SKM-1 (cell line): ENCODE results near the gene MYOCOS.
A peak's percentile ranks its signal among the peaks of the same experiment; 100 is the strongest.
"Not testable (repeated sequence)": the region's sequence is repeated elsewhere in the genome, so short reads cannot be mapped to it uniquely, and the experiment has no call there.

Experiments used
- DNase-seq: peaks from one replicate; lab custom pipeline; 2025; ENCODE audit not compliant: unreplicated experiment; lab: John Stamatoyannopoulos, UW

The MYOCOS gene, protein sequence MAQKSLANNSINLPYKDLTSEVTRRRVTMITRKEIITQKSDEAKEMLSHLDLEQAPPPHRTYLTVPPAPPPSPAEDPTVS

DNA sequence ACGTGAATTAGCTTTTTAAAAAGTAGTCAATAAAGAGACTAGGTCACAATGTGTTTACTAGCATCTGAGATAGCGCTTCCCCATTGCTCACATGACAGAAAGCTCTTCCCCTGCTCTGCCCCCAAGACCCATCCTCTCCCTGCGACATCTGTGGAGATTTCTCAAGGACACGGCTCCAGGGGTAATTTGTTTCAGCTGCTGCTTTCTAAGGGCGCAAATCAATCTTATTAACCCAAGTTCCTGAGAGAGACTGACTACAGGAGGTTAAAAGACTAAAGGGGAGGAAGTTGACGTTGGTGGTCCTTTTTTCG is at the start of gene MYOCOS:
Gene MYOCOS (plus strand): TSS at position 92 of the 311 bp plus-strand sequence. CDS start 1,641 bp downstream, outside the sequence.
- no peak for DNase-seq

DNA sequence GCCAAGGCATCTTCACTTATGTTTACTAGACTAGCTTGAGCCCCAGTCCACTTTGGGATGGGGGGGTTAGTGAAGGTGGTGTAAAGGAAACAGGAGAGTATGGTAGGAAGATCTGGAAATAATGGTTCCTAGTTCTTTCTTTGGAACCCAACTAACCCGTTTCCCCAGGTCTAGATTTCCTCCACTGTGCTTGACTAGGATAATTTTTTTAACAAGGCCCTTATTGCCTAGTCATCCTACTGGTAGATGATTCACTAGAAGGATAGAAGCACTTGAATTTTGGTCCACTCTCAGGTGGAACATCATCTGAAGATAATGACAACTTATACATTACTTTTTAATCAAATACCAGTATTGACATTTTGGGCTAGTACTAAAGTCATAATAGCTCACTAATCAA is 45.9 kb upstream of the MYOCOS start:
- no peak for DNase-seq

DNA sequence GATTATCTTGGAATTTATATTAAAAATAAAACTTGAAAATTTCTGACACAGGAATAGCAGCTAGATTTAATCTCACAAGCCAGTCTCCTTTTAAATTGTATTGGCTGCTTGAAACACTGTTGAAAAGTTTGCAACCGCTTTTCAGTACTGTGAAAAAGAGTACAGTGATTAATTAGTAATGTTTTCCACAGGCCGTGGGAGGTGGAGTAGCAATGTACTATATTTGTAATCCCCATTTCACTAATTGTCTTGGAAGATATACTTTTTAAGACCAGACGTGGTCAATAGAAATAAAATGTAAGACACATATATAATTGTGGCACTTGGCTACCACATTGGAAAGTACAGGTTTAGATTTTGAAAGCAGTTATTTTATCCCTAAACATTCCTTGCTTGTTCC is 40.8 kb upstream of the MYOCOS start:
- DNase-seq: no peak

DNA sequence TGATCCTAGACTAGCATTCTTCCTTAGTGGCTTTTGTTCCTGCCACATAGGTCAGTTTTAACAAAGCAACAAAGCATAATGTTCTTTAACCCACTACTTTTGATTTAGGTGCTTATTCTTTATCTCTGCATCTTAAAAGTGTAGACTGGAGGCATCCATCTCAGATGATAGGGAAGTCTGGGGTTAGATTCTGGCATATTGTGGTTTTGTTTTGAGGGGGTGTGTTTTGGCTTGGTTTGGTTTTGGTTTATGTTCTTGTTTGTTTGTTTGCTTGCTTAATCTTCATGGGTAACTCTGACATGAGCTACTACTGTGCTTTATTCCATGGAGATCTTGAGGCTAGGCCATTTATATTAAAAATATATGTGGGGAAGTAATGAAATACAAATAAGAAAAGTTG is 40.3 kb upstream of the MYOCOS start:
- DNase-seq: no peak

DNA sequence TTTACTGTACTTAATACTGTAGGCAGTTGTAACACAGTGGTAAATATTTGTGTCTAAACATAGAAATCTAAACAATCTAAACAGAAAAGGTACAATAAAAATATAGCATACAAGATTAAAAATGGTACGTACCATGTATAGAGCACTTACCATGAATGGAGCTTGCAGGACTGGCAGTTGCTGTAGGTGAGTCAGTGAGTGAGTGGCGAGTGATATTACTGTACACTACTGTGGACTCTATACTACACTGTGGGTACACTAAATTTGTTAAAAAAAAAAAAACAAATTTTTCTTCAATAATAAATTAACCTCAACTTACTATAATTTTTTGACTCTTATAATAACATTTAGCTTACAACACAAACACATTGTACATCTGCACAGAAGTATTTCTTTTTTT is 39.5 kb upstream of the MYOCOS start:
- DNase-seq: no peak

DNA sequence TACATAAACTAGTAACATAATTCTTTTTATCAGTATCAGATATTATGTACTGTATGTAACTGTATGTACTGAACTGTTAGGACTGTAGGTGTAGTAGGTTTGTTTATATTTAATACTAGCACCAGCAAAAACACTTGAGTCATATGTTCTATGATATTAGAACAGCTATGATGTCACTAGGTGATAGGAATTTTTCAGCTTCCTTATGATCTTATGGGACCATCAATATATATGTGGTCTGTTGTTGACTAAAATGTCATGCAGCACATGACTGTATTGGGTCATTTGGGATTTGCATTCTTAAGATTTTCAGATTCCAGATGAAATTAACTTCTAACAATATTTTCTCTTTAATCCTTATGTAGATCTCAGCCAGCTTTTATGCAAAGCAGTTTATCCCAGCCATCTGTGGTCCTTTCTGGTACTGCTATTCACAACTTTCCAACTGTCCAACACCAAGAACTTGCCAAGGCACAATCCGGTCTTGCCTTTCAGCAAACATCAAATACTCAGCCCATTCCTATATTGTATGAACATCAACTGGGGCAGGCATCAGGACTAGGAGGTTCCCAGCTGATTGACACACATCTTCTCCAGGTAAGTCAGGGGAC is 38.3 kb upstream of the MYOCOS start:
- DNase-seq: no peak

DNA sequence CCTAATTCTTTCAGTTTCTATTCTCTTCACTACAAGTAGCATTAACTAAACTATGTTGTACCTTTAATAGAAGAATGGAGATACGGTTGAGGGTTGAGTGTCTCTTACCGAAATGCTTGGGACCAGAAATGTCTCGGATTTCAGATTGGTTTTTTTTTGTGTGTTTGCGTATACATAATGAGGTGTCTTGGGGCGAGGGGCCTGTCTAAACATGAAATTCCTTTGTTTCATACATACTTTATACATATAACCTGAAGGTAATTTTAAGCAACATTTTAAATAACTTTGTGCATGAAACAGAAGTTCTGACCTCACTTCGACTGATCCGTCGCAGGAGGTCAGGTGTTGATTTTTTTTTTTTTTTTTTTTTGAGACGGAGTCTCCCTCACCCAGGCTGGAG is 36.3 kb upstream of the MYOCOS start:
- DNase-seq: no peak

DNA sequence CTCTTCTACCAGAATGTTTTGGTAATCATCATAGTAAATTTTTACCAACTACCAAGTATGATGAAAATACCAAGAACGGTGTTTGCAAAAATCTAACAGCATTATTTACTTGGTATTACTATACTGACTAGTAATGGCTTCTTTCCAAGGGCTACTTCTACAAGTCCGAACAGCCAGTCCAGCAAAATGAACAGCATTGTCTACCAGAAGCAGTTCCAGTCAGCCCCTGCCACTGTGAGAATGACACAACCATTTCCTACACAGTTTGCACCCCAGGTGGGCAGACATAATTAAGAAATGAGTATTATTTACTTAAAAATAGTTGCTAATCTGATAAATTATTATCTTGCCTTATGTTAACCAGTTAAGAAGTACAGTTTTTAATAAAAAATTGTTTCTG is 33.8 kb upstream of the MYOCOS start:
- DNase-seq: no peak

DNA sequence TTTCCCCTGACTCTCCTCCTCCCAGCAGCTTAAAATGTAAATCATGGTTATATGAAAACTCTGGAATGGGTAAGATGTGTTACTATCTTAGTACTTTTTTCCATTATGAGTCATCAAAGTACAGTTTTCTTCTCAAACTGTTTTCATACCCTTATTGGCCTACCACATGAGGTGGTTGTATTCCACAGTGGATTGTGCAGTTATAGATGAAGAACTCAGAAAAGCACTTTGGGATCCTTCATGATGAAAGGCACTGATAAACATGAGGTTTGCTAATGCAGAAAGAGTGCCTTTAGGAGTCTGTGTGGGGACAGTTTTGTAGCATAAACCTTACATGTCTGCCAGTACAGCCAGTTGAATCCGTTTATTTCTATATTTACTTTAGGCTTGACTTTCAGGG is 32.0 kb upstream of the MYOCOS start:
- DNase-seq: no peak

DNA sequence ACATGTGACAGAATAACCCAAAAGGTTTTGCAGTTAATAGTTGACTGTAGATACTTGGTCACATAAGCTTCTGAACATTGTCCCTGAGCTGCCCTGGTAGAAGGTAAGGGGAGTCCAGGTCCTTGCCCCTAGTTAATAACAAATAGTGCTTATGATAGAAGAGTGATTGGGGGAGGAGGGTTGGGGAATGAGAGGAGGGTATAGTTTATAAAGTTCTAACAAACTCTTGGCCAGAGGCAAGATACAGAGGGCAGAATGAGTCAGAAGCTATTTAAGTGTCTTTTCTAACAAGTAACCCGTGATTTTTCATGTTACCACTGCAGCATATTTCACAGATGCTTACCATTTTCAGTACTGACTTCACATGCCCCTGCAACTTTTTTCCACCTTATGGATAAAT is 26.7 kb upstream of the MYOCOS start:
- no peak for DNase-seq

DNA sequence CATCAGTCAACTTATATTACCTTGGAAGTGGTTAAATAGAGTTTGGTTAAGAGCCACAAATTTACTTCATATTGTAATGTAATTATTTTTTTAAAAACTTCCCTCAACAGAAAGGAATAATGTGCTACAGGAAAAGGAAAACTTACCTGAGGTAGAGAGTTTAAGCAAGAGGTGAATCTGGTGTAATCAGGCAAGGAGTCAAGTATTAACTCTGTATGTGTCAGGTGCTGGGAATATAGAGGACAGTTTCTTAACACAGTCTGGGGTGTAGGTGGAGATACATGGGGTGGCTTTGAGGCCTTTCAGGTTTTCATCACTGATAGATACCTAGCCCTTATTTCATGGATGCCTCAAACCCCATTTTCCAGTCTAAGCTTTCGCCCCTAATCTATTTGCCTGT is 25.9 kb upstream of the MYOCOS start:
- no peak for DNase-seq

DNA sequence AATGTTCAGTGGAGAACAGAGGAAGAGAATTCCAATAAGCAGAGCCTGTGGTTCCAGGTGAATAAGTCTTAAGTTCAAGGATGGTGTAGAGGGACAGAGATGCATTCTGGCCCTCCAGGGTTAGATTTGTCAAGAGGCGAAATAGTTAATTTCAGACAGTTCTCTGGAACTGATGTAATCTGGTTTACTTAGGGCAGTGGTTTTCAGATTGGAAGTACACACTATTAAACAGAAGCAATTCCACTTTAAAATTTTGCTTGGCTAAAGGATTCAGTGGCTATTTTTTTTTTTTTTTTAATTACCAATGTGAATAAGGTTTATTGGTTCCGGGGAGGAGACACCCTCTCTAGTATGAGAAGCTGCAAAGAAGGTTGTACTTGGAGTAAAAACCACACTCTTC is 25.3 kb upstream of the MYOCOS start:
- DNase-seq: no peak

DNA sequence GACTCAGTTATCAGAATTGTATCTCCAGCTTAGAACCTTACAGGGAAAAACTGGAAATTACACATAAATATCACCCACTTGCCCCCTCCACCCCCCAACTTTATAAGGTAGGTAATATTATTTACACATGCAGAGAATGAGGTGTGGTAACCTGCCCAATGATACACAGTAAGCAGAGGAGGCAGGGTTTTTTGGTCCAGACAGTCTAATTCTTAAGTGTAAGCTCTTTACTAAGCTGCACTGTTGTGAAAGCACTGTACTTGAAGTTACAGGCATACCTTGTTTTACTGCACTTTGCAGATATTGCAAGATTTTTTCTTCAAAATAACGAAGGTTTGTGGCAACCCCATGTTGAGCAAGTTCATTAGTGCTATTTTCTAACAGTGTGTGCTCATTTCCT is 24.8 kb upstream of the MYOCOS start:
- DNase-seq: no peak

DNA sequence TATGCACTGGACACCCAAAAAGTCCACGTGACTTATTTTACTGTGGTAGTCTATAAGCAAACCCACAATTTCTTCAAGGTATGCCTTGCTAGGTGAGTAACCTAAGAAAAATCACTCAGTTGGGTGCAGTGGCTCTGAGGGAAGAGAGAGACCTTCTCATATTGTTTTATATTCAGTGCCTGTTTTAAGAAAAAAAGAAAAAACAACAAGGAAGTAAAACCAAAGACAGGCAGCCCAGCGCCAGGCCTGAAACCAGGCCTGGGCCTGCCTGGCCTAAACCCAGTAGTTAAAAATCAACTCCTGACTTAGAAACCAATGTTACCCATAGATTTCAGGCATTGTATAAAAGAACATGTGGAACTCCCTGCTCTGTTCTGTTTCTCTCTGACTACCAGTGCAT is 21.7 kb upstream of the MYOCOS start:
- not testable (repeated sequence) for DNase-seq

DNA sequence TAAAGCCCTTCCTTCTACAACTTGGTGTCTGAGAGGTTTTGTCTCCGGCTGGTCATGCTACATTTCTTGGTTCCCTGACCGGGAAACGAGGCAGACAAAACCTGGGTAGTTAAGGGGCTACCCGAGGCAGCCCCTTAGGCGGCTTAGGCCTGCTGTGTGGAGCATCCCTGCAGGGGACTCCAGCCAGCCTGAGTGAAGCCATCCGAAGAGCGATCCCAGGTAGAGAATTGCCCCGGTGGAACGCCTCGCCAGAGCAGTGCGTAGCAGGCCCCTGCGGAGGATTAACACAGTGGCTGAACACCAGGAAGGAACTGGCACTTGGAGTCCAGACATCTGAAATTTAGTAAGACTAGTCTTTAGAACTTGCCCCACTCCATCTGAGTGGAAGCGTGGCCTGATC is 21.2 kb upstream of the MYOCOS start:
- no peak for DNase-seq

DNA sequence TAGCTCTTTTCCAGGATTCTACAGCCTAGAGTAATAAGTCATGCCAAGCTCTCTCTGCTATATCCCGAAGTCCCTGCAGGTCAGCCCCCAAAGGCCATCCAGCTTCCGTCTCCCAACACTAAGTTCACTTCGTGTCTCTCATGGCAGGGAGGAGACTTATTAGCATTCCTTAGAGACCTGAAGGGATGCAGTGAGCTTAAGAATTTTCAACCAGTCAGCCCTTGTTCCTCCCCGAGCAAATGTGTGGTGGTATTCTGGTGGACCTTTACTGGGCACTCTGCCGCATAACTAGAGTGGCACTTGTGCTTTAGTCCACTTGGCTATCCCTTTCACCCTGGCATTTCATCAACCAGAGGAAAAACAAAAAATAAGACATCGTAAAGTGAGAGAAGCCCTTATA is 19.0 kb upstream of the MYOCOS start:
- not testable (repeated sequence) for DNase-seq

DNA sequence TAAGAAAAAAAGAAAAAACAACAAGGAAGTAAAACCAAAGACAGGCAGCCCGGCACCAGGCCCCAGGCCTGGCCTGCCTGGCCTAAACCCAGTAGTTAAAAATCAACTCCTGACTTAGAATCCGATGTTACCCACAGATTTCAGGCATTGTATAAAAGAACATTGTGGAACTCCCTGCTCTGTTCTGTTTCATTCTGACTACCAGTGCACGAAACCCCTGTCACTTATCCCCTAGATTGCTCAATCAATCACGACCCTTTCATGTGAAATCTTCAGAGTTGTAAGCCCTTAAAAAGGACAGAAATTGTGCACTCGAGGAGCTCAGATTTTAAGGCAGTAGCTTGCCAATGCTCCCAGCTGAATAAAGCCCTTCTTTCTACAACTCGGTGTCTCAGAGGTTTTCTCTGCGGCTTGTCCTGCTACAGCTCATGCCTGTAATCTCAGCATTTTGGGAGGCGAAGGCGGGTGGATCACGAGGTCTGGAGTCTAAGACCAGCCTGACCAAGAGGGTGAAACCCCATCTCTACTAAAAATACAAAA is 15.6 kb upstream of the MYOCOS start:
- no peak for DNase-seq

DNA sequence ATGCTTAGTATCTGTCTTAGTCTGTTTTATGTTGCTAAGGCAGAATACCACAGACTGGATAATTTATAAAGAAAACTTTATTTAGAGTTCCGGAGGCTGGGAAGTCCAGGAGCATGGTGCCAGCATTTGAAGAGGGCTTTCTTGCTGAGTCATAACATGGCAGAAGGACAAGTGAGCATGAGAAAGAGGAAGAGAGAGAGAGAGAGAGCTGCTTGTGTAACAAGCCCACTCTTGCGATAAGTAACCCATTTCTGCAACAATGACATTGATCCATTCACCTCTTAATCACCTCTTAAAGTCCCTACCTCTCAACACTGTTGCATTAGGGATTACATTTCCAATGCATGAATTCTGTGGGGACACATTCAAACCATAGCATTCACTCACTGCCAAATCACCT is 11.7 kb upstream of the MYOCOS start:
- DNase-seq: peak; percentile 62

DNA sequence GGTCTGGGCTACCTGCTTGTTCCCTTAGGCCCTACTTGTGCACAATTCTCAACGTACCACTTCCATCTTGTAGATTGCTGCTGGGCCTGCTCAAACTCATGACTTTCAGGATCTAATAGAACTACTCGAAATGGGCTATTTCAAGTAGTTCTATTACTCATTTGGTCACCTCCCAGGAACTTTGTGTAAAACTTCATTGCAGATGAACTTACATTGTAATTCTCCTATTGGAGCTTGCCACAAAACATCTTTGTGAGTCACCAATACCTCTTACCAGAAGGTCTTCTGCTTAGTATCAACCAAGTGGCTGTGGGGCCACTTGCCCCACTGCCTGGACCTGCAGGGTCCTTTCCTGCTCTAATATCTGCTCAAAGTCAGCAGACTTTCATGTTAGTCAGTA is 10.7 kb upstream of the MYOCOS start:
- no peak for DNase-seq

DNA sequence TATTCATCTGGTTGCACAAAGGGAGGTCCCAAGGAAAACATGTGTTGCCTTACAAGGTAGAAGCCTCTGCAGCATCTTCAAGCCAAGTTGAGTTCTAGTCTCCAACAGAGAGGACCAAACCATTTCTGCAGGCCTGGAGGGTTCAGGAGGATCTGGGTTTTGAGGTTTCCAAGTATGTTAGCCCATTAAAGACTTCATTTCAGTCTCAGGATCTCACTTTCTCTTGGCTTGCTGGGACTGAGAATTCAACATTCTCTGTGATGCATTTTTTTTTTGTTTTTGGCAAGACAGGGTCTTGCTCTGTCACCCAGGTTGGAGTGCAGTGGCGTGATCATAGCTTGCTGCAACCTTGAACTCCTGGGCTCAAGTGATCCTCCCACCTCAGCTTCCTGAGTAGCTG is 8.8 kb upstream of the MYOCOS start:
- DNase-seq: no peak

DNA sequence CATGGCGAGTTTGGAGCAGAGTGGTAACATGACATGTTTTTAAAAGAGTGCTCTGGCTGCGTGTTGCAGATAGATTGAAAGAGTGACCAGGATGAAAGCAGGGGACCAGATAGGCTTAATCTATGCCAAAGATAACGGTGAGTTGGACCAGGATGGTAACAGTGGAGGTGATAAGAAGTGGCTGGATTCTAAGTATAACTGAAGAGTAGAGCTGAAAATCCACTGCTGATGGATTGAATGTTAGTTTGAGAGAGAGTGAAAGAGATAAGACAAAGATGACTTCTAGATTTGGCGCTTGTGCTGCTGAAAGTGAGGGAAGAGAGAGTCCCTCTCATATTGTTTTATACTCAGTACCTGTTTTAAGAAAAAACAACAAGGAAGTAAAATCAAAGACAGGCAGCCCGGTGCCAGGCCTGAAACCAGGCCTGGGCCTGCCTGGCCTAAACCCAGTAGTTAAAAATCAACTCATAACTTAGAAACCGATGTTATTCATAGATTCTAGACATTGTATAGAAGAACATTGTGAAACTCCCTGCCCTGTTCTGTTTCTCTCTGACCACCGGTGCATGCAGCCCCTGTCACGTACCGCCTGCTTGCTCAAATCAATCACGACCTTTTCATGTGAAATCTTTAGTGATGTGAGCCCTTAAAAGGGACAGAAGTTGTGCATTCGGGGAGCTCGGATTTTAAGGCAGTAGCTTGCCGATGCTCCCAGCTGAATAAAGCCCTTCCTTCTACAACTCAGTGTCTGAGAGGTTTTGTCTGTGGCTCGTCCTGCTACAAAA is 6.7 kb upstream of the MYOCOS start:
- DNase-seq: not testable (repeated sequence)

DNA sequence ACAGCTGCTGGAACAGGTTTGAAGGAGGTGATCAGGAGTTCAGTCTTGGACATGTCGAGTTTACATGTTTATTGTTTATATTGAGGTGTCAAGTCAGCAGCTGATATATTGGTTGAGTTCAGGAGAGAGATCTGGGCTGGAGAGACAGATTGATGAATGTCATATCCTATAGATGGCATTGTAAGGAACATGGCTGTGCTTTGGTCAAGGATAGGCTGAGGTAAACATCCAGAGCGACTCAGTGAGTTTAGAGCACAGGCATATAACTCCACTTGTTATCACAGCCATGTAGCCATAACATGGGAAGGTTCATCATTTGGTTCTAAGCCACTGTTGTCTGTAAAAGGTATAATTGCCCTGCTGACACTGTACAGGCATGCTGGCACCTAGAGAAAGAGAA is 5.5 kb upstream of the MYOCOS start:
- DNase-seq: no peak
